Smooth muscle cell (in vitro differentiated cells): ENCODE measurements around the gene NUMA1. TPM values are rescaled to one million over a fixed set of nuclear protein-coding genes. Genes with fewer than 3 reads are reported as not detected.
A peak's percentile ranks its signal among the peaks of the same experiment; 100 is the strongest.

Experiments used
- DNase-seq: peaks from one replicate; lab custom pipeline; 2025; ENCODE audit not compliant: unreplicated experiment; lab: John Stamatoyannopoulos, UW
- H2AFZ ChIP-seq: fragments of 200-600 bp; sonication (generic); 2 replicates; pipeline ENCODE4 v1.6.0; 2016; ENCODE audit warnings: antibody characterized with exemption, low read depth, mild to moderate bottlenecking
- H3F3A ChIP-seq: fragments of 200-600 bp; sonication (generic); 2 replicates; pipeline ENCODE4 v1.6.0; 2017; ENCODE audit warnings: antibody characterized with exemption, low read depth
- H3K27ac ChIP-seq: fragments of 200-600 bp; sonication (generic); 2 replicates; pipeline ENCODE4 v1.5.1; 2016; ENCODE audit warnings: low read depth, mild to moderate bottlenecking
- H3K27me3 ChIP-seq: fragments of 200-600 bp; sonication (generic); 2 replicates; pipeline ENCODE4 v1.6.1; 2016; ENCODE audit warnings: low read depth, mild to moderate bottlenecking
- H3K36me3 ChIP-seq: fragments of 200-600 bp; sonication (generic); 2 replicates; pipeline ENCODE4 v1.5.1; 2016; ENCODE audit warnings: low read depth
- H3K4me1 ChIP-seq: fragments of 200-600 bp; sonication (generic); 2 replicates; pipeline ENCODE4 v1.5.1; 2016; ENCODE audit warnings: low read depth
- H3K4me2 ChIP-seq: fragments of 200-600 bp; sonication (generic); 2 replicates; pipeline ENCODE4 v1.6.0; 2016; ENCODE audit warnings: mild to moderate bottlenecking
- H3K4me3 ChIP-seq: fragments of 200-600 bp; sonication (generic); 2 replicates; pipeline ENCODE4 v1.5.1; 2016; ENCODE audit warnings: mild to moderate bottlenecking
- H3K79me2 ChIP-seq: fragments of 200-600 bp; sonication (generic); 2 replicates; pipeline ENCODE4 v1.6.0; 2016; ENCODE audit warnings: low read depth, mild to moderate bottlenecking
- H3K9ac ChIP-seq: fragments of 200-600 bp; sonication (generic); 2 replicates; pipeline ENCODE4 v1.6.0; 2016; ENCODE audit warnings: low read depth
- H3K9me3 ChIP-seq: fragments of 200-600 bp; sonication (generic); replicated peaks from 2 replicates; pipeline ENCODE4 v1.5.1; 2016; ENCODE audit warnings: low read depth
- H4K20me1 ChIP-seq: fragments of 200-600 bp; sonication (generic); 2 replicates; pipeline ENCODE4 v1.6.0; 2016; ENCODE audit warnings: low read depth
- CTCF ChIP-seq: fragments of 200-600 bp; sonication (generic); IDR thresholded peaks from 2 replicates; pipeline ENCODE4 v1.5.1; 2017; ENCODE audit warnings: borderline replicate concordance, mild to moderate bottlenecking, antibody characterized with exemption; ENCODE audit not compliant: insufficient read depth, poor library complexity, severe bottlenecking
- WGBS: methylation state at CpG from one replicate; pipeline ENCODE4 v1.1.7; 2016; ENCODE audit warnings: low lambda C conversion rate; 5-methylcytosine and 5-hydroxymethylcytosine counted together
- polyA plus RNA-seq: library from polyadenylated mRNA; unstranded; fragments of >200 nt; fragmentation: Nextera tagmentation; extraction: Ambion mirVana; gene quantifications from 2 replicates; pipeline ENCODE4 v1.2.1, GENCODE V29; 2016
- total RNA-seq: library from RNA; depleted of rRNA; stranded (reverse); fragments of >200 nt; gene quantifications from 2 replicates; pipeline ENCODE4 v1.2.3, GENCODE V29; 2014

NUMA1 gene
- total and polyA plus RNA-seq, 2 experiments from 2014 or later = 72.4 to 107 TPM

- H3K4me3 ChIP-seq = no peak overlapping the region
- H3K9me3 ChIP-seq = no peaks in the 10 kb centered on the region
- H2AFZ ChIP-seq = no peak overlapping the region
- no peak overlapping the region for H3K9ac ChIP-seq
- H3F3A ChIP-seq = no peaks in the 10 kb centered on the region
- DNase-seq = no peak
- H3K4me2 ChIP-seq = no peak overlapping the region
- no peak overlapping the region for H3K27ac ChIP-seq
- H3K27me3 ChIP-seq = no peaks in the 10 kb centered on the region
- H3K79me2 ChIP-seq = peaks cover 42% of the 10 kb centered on the region
- TF ChIP-seq CTCF = no peak
- H3K4me1 ChIP-seq = no peaks in the 10 kb centered on the region
- no peaks in the 10 kb centered on the region for H4K20me1 ChIP-seq
- no peaks in the 10 kb centered on the region for H3K36me3 ChIP-seq
- WGBS = 73% methylated on average over 3 of the region's 3 CpGs
These were observed 31.4 kb downstream of the NUMA1 start for GRCh38 chr11:72048766-72049460.

GRCh38 chr11:72045849-72046248 lies 34.5 kb downstream of the NUMA1 start:
- WGBS = 87% methylated on average over 5 of the region's 5 CpGs
- H3K9me3 ChIP-seq = no peaks in the 10 kb centered on the region
- H2AFZ ChIP-seq = no peak overlapping the region
- no peak overlapping the region for H3K4me3 ChIP-seq
- H3F3A ChIP-seq = peaks cover 7% of the 10 kb centered on the region
- H3K9ac ChIP-seq = no peak overlapping the region
- no peak for DNase-seq
- H3K27ac ChIP-seq = no peak overlapping the region
- no peaks in the 10 kb centered on the region for H3K27me3 ChIP-seq
- peaks cover 42% of the 10 kb centered on the region for H3K79me2 ChIP-seq
- no peak for TF ChIP-seq CTCF
- H4K20me1 ChIP-seq = no peaks in the 10 kb centered on the region
- peaks cover 12% of the 10 kb centered on the region for H3K4me1 ChIP-seq
- no peaks in the 10 kb centered on the region for H3K36me3 ChIP-seq
- H3K4me2 ChIP-seq = no peak overlapping the region

GRCh38 chr11:72042064-72042745 lies 38.1 kb downstream of the NUMA1 start:
- Histone ChIP-seq H3K27me3 (no peaks in the 10 kb centered on the region), H2AFZ (no peak overlapping the region), H3K27ac (peak overlapping the region; percentile 98), H3K9ac (peak overlapping the region; percentile 97), H3K9me3 (no peaks in the 10 kb centered on the region), H3K4me2 (peak overlapping the region; percentile 91), H4K20me1 (peaks cover 21% of the 10 kb centered on the region), H3K4me1 (peaks cover 41% of the 10 kb centered on the region), H3K79me2 (peaks cover 60% of the 10 kb centered on the region), H3F3A (peaks cover 18% of the 10 kb centered on the region), H3K36me3 (no peaks in the 10 kb centered on the region), H3K4me3 (peak overlapping the region; percentile 70)
- TF ChIP-seq CTCF = no peak
- DNase-seq = no peak
- WGBS = 38% methylated on average over 5 of the region's 5 CpGs
